ENCODE data around the gene IQCM.

GRCh38 chr4:149311076-149311475 lies 504.6 kb downstream of the IQCM start:
- TF ChIP-seq USF1 (CRISPR knock-in tag; IDR thresholded peaks at IDR 0.05) (no peak), NFE2L1 (CRISPR knock-in tag; IDR thresholded peaks at IDR 0.05) (no peak), CTCF (IDR thresholded peaks at IDR 0.05) (no peak), ZSCAN18 (CRISPR knock-in tag; IDR thresholded peaks at IDR 0.05) (no peak), FOXJ3 (CRISPR knock-in tag; IDR thresholded peaks at IDR 0.05; ENCODE audit: borderline replicate concordance) (no peak), GABPB1 (CRISPR knock-in tag; IDR thresholded peaks at IDR 0.05) (no peak), SP1 (CRISPR knock-in tag; conservative IDR thresholded peaks at IDR 0.05) (no peak), E2F5 (CRISPR knock-in tag; IDR thresholded peaks at IDR 0.05) (no peak)
